HepG2 (cell line): ENCODE data around the gene UNC13D. TPM values are rescaled to one million over a fixed set of nuclear protein-coding genes. Genes with fewer than 3 reads are reported as not detected.
"Not testable (repeated sequence)": the region's sequence is repeated elsewhere in the genome, so short reads cannot be mapped to it uniquely, and the experiment has no call there.

ENCODE experiments used
- ATAC-seq: fragments of 200-7000 bp; cut with Tn5 transposase; 3 replicates; pipeline ENCODE4 v1.9.1; 2020; ENCODE audit warnings: mild to moderate bottlenecking, moderate library complexity
- BruUV-seq: library from RNA; stranded (reverse); fragments of 400-500 nt; replicated peaks from 2 replicates; lab custom pipeline; 2021; lab: Mats Ljungman, UMichigan
- CTCF ChIA-PET: fragments of 300-600 bp; formaldehyde crosslinking; extraction: SDS; loops from one replicate; lab custom pipeline; 2021; ENCODE audit warnings: low total read pairs, inconsistent platforms, low intra/inter-chr PET ratio; lab: Yijun Ruan, JAX
- POLR2A ChIA-PET: fragments of 350-600 bp; sonication (Branson Sonifier 250); formaldehyde crosslinking; loops from one replicate; lab custom pipeline; 2020; ENCODE audit warnings: antibody characterized with exemption, inconsistent platforms; lab: Yijun Ruan, JAX
- DNase-seq: peaks from one replicate; pipeline ENCODE4 v3.0.0-alpha.2; 2015; ENCODE audit warnings: low spot score
- FAIRE-seq: peaks from 3 replicates; lab custom pipeline; 2011; peaks lifted over from hg19 to GRCh38; lab: Jason Lieb, UNC
- H2AFZ ChIP-seq: one replicate; pipeline ENCODE4 v1.6.1; 2011; ENCODE audit warnings: low read length, inconsistent platforms
- H3K27ac ChIP-seq: fragments of 300-600 bp; 3 replicates; pipeline ENCODE4 v1.8.0; 2011; ENCODE audit warnings: mixed run types, mild to moderate bottlenecking, mixed read lengths, low read length, inconsistent platforms; ENCODE audit not compliant: insufficient read depth; ENCODE audit errors: extremely low read length
- H3K27me3 ChIP-seq, 2 experiments: fragments of 200-600 bp in 1 of 2; 2 replicates in 1 of 2; 3 replicates in 1 of 2; pipeline versions ENCODE4 v1.6.0 to v1.8.0; 2011; ENCODE audit warnings: low read length in 2 of 2, mild to moderate bottlenecking in 2 of 2, moderate library complexity in 2 of 2, inconsistent platforms in 1 of 2; ENCODE audit not compliant: insufficient read depth in 2 of 2, control insufficient read depth in 1 of 2
- H3K36me3 ChIP-seq, 2 experiments: fragments of 200-600 bp in 1 of 2; replicated peaks in 1 of 2; 2 replicates in 1 of 2; 3 replicates in 1 of 2; pipeline versions ENCODE4 v1.5.1 to v1.8.0; 2011; ENCODE audit warnings: low read length in 2 of 2, inconsistent platforms in 1 of 2; ENCODE audit not compliant: insufficient read depth in 2 of 2, control insufficient read depth in 1 of 2
- H3K4me1 ChIP-seq: 2 replicates; pipeline ENCODE4 v1.5.1; 2012; ENCODE audit warnings: low read length, inconsistent platforms; ENCODE audit not compliant: insufficient read depth
- H3K4me2 ChIP-seq: 2 replicates; pipeline ENCODE4 v1.6.0; 2011; ENCODE audit warnings: low read depth, low read length, inconsistent platforms
- H3K4me3 ChIP-seq, 3 experiments: fragments of 200-600 bp in 1 of 3; sonication (generic), shearing (Covaris generic) in 1 of 3; replicated peaks in 1 of 3; 2 replicates each; pipeline ENCODE4 v1.5.1; 2011 to 2016; ENCODE audit warnings: low read length in 3 of 3, inconsistent platforms in 2 of 3, low read depth in 2 of 3, mild to moderate bottlenecking in 2 of 3, control low read depth in 1 of 3, mixed read lengths in 1 of 3; ENCODE audit not compliant: insufficient read depth in 1 of 3
- H3K79me2 ChIP-seq: one replicate; pipeline ENCODE4 v1.6.1; 2011; ENCODE audit warnings: low read length, inconsistent platforms; ENCODE audit not compliant: insufficient read depth
- H3K9ac ChIP-seq: 2 replicates; pipeline ENCODE4 v1.6.0; 2011; ENCODE audit warnings: mild to moderate bottlenecking, low read depth, low read length, inconsistent platforms; ENCODE audit not compliant: insufficient read depth
- H3K9me3 ChIP-seq: 2 replicates; pipeline ENCODE4 v1.5.1; 2012; ENCODE audit warnings: mild to moderate bottlenecking, low read length
- H4K20me1 ChIP-seq: 2 replicates; pipeline ENCODE4 v1.6.0; 2011; ENCODE audit warnings: inconsistent platforms, mild to moderate bottlenecking, low read length, moderate library complexity; ENCODE audit not compliant: insufficient read depth
- CEBPB ChIP-seq: IDR thresholded peaks from 2 replicates; pipeline ENCODE4 v1.6.1; 2011; ENCODE audit warnings: low read depth, low read length, improper control_type of control experiment, borderline replicate concordance
- WIZ ChIP-seq: sonication (generic); formaldehyde crosslinking; IDR thresholded peaks from 2 replicates; pipeline ENCODE4 v1.5.1; 2020; ENCODE audit warnings: mild to moderate bottlenecking, missing genetic modification reagents
- ZNF180 ChIP-seq: sonication (generic); formaldehyde crosslinking; IDR thresholded peaks from 2 replicates; pipeline ENCODE4 v1.4.0; 2020; ENCODE audit warnings: low read depth, missing genetic modification reagents, borderline replicate concordance
- ZNF546 ChIP-seq: sonication (generic); formaldehyde crosslinking; conservative IDR thresholded peaks from 2 replicates; pipeline ENCODE4 v1.8.1; 2023; ENCODE audit warnings: mild to moderate bottlenecking, missing genetic modification reagents
- ZNF639 ChIP-seq: conservative IDR thresholded peaks from 2 replicates; pipeline ENCODE4 v1.6.1; 2018; ENCODE audit warnings: missing genetic modification reagents
- ZNF678 ChIP-seq: sonication (generic); formaldehyde crosslinking; IDR thresholded peaks from 2 replicates; pipeline ENCODE4 v1.4.0; 2020; ENCODE audit warnings: mild to moderate bottlenecking, missing genetic modification reagents
- ZNF781 ChIP-seq: sonication (generic); formaldehyde crosslinking; IDR thresholded peaks from 2 replicates; pipeline ENCODE4 v1.5.1; 2020; ENCODE audit warnings: borderline replicate concordance, mild to moderate bottlenecking, missing genetic modification reagents; ENCODE audit errors: not compliant biosample characterization
- ZUFSP ChIP-seq: sonication (generic); formaldehyde crosslinking; IDR thresholded peaks from 2 replicates; pipeline ENCODE4 v1.9.0; 2021; ENCODE audit warnings: missing genetic modification reagents, mild to moderate bottlenecking, borderline replicate concordance
- whole genome bisulfite sequencing: methylation state at CpG from one replicate; pipeline ENCODE4 v1.1.6; 2017; ENCODE audit warnings: low lambda C conversion rate; 5-methylcytosine and 5-hydroxymethylcytosine counted together
- in situ Hi-C: cut with HindIII; loops from 2 replicates; pipeline ENCODE4 v1.10.0; 2017; ENCODE audit warnings: low pct_unique_long_range_greater_than_20kb; ENCODE audit not compliant: extremely low pct_ligation_motif_present
- intact Hi-C: fragments of 100-400 bp; cut with micrococcal nuclease; formaldehyde crosslinking; loops from one replicate; pipeline ENCODE4 v1.10.0; 2022; ENCODE audit not compliant: unreplicated experiment
- polyA plus RNA-seq, 8 experiments: library from polyadenylated mRNA; depleted of rRNA in 3 of 8; stranded (reverse) in 7 of 8; unstranded in 1 of 8; fragments of >200 nt; fragmentation: Illumina TruSeq in 4 of 8; extraction: Trizol in 4 of 8; gene quantifications; 2 replicates each; pipeline versions ENCODE4 v1.2.1 to v1.2.3, GENCODE V29; 2011 to 2016; ENCODE audit warnings: low read depth in 4 of 8, missing spikeins in 1 of 8, mixed read lengths in 1 of 8; ENCODE audit not compliant: insufficient read depth in 1 of 8
- total RNA-seq, 5 experiments: library from RNA; depleted of rRNA; stranded (reverse); fragments of >200 nt; fragmentation: Illumina TruSeq; extraction: Trizol; gene quantifications; 2 replicates each; pipeline ENCODE4 v1.2.3, GENCODE V29; 2016; ENCODE audit warnings: low read depth in 1 of 5
- TF ChIP-seq, protein P1 (sequence below): sonication (generic); formaldehyde crosslinking; IDR thresholded peaks from 2 replicates; pipeline ENCODE4 v1.9.0; 2021; ENCODE audit warnings: missing genetic modification reagents, borderline replicate concordance

Gene UNC13D
- total and polyA plus RNA-seq, 2 of the 13 experiments (the other 11 are each of a cell fraction or from before 2014, with no cell fraction given) = 29.7 to 42.7 TPM

GRCh38 chr17:75810756-75811155 is 33.4 kb downstream of the UNC13D start:
- DNase-seq, CTCF ChIA-PET, in situ Hi-C loops, ATAC-seq, H3K79me2 ChIP-seq, FAIRE-seq, H3K4me3 ChIP-seq, H3K27me3 ChIP-seq, H4K20me1 ChIP-seq, H3K4me1 ChIP-seq, BruUV-seq, H2AFZ ChIP-seq, H3K9me3 ChIP-seq, H3K9ac ChIP-seq, H3K4me2 ChIP-seq, intact Hi-C loops, H3K27ac ChIP-seq: not testable (repeated sequence)
- WGBS = 98% methylated on average over 11 of the region's 11 CpGs
- POLR2A ChIA-PET = interaction anchor here (0.6 to 1.5 kb wide), 2 partner anchors 31 to 39 kb away, joined by 3 read pairs; no protein-coding TSS in a partner anchor
- peaks cover 48 to 66% of the 10 kb centered on the region in 2 experiments for H3K36me3 ChIP-seq

- Histone ChIP-seq H3K9ac (no peak overlapping the region), H4K20me1 (no peaks in the 10 kb centered on the region), H3K36me3 (peaks cover 45 to 64% of the 10 kb centered on the region in 2 experiments), H3K79me2 (peaks cover 6% of the 10 kb centered on the region), H3K4me3 (no peak overlapping the region), H3K4me1 (no peaks in the 10 kb centered on the region), H3K4me2 (no peak overlapping the region), H3K27ac (no peak overlapping the region), H2AFZ (no peak overlapping the region), H3K9me3 (no peaks in the 10 kb centered on the region), H3K27me3 (no peaks in the 10 kb centered on the region)
- no TSS peak for BruUV-seq
- 96% methylated on average over 5 of the region's 5 CpGs for WGBS
- ChIA-PET CTCF (no interaction called here), POLR2A (interaction anchor here (1.5 kb wide), 1 partner anchor 30 kb away, joined by 3 read pairs; no protein-coding TSS in a partner anchor)
- intact Hi-C loops (no loop called here), in situ Hi-C loops (no loop called here)
- no peak for ATAC-seq
- FAIRE-seq = no peak
- no peak for DNase-seq
- TF ChIP-seq, protein P1, sequence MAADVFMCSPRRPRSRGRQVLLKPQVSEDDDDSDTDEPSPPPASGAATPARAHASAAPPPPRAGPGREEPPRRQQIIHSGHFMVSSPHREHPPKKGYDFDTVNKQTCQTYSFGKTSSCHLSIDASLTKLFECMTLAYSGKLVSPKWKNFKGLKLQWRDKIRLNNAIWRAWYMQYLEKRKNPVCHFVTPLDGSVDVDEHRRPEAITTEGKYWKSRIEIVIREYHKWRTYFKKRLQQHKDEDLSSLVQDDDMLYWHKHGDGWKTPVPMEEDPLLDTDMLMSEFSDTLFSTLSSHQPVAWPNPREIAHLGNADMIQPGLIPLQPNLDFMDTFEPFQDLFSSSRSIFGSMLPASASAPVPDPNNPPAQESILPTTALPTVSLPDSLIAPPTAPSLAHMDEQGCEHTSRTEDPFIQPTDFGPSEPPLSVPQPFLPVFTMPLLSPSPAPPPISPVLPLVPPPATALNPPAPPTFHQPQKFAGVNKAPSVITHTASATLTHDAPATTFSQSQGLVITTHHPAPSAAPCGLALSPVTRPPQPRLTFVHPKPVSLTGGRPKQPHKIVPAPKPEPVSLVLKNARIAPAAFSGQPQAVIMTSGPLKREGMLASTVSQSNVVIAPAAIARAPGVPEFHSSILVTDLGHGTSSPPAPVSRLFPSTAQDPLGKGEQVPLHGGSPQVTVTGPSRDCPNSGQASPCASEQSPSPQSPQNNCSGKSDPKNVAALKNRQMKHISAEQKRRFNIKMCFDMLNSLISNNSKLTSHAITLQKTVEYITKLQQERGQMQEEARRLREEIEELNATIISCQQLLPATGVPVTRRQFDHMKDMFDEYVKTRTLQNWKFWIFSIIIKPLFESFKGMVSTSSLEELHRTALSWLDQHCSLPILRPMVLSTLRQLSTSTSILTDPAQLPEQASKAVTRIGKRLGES (CRISPR knock-in tag) = no peak
- TF ChIP-seq CEBPB = no peak
- TF ChIP-seq ZNF639 (CRISPR knock-in tag) = no peak
- no peak for TF ChIP-seq ZNF546 (CRISPR knock-in tag)
- TF ChIP-seq ZUFSP (CRISPR knock-in tag) = no peak
- TF ChIP-seq ZNF781 = no peak
- TF ChIP-seq ZNF180 (CRISPR knock-in tag) = no peak
- TF ChIP-seq ZNF678 = no peak
- TF ChIP-seq WIZ (CRISPR knock-in tag) = no peak
Measured at GRCh38 chr17:75810216-75810615, 34.0 kb downstream of the UNC13D start.
